Fibroblast of mammary gland (primary cell): ENCODE results near the gene FAM89B.
"Not testable (repeated sequence)": the region's sequence is repeated elsewhere in the genome, so short reads cannot be mapped to it uniquely, and the experiment has no call there.

Source experiments
- DNase-seq: peaks from one replicate; pipeline ENCODE4 v3.0.0-alpha.2; 2010; ENCODE audit warnings: low read depth
- H3K4me3 ChIP-seq: 2 replicates; pipeline ENCODE4 v1.5.1; 2011; ENCODE audit warnings: low read depth, mild to moderate bottlenecking, low read length, moderate library complexity; ENCODE audit not compliant: control insufficient read depth
- TF ChIP-seq, protein P1 (sequence below): conservative IDR thresholded peaks from 2 replicates; pipeline ENCODE4 v1.5.1; 2011; ENCODE audit warnings: low read depth, low read length, inconsistent platforms; ENCODE audit not compliant: control insufficient read depth, insufficient read depth

Gene FAM89B

DNA sequence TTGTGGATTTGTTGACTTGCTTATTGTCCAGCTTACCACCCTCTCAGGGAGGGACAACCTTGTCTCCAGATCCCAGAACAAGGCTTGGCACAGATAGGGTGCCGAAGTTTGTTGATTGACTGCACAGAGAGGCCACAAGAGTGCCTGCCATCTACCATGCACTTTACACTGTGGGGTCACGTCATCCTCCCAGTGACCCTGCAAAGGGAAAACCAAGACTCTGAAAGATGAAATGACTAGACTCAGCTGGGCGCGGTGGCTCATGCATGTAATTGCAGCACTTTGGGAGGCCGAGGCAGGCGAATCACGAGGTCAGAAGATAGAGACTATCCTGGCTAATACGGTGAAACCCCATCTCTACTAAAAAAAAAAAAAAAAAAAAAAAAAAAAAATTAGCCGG, 9.6 kb upstream of the FAM89B start:
- H3K4me3 ChIP-seq, result no peak overlapping the region
- TF ChIP-seq, protein P1, sequence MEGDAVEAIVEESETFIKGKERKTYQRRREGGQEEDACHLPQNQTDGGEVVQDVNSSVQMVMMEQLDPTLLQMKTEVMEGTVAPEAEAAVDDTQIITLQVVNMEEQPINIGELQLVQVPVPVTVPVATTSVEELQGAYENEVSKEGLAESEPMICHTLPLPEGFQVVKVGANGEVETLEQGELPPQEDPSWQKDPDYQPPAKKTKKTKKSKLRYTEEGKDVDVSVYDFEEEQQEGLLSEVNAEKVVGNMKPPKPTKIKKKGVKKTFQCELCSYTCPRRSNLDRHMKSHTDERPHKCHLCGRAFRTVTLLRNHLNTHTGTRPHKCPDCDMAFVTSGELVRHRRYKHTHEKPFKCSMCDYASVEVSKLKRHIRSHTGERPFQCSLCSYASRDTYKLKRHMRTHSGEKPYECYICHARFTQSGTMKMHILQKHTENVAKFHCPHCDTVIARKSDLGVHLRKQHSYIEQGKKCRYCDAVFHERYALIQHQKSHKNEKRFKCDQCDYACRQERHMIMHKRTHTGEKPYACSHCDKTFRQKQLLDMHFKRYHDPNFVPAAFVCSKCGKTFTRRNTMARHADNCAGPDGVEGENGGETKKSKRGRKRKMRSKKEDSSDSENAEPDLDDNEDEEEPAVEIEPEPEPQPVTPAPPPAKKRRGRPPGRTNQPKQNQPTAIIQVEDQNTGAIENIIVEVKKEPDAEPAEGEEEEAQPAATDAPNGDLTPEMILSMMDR, result no peak
- no peak for DNase-seq

DNA sequence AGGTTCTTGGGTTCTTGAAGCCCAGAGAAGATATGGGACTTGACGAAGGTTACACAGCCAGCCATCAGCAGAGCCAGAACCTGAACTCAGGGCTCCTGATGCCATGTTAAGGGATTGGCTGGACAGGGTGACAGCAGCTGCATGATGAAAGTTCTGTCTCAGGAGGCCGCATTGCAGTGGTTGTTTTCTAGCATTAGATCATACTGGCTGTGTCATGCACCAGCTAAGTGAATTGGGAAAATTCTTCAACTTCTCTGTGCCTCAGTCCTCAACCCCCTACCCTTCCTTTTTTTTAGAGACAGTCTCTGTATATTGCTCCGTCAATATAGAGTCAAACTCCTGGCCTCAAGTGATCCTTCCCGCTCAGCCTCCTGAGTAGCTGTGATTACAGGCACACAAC, 8.7 kb upstream of the FAM89B start:
- peak; percentile 29 for DNase-seq
- H3K4me3 ChIP-seq, result no peak overlapping the region
- TF ChIP-seq, protein P1, result no peak

DNA sequence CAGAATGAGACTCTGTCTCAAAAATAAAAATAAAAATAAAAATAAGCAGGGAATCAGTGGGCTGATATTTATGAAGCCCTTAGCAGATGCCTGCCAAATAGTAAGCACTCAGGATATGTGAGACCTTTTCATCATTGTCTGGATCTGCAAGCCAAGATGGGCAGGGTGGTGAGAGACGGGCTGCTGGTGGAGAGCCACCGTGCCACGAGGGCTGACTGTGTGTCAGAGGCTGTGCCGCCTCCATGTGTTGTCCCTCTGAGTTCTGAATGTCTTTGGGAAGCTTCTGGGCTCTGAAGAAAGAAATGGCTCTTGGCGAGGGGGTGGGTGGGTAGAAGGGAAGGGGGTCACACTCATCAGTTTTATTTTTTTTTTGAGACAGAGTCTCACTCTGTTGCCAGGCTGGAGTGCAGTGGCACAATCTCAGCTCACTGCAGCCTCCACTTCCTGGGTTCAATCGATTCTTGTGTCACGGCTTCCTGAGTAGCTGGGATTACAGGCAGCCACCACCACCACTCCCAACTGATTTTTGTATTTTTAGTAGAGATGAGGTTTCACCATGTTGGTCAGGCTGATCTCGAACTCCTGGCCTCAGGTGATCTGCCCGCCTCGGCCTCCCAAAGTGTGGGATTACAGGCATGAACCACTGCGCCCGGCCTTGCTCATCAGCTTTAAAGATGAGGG, 7.3 kb upstream of the FAM89B start:
- DNase-seq, H3K4me3 ChIP-seq: not testable (repeated sequence)

DNA sequence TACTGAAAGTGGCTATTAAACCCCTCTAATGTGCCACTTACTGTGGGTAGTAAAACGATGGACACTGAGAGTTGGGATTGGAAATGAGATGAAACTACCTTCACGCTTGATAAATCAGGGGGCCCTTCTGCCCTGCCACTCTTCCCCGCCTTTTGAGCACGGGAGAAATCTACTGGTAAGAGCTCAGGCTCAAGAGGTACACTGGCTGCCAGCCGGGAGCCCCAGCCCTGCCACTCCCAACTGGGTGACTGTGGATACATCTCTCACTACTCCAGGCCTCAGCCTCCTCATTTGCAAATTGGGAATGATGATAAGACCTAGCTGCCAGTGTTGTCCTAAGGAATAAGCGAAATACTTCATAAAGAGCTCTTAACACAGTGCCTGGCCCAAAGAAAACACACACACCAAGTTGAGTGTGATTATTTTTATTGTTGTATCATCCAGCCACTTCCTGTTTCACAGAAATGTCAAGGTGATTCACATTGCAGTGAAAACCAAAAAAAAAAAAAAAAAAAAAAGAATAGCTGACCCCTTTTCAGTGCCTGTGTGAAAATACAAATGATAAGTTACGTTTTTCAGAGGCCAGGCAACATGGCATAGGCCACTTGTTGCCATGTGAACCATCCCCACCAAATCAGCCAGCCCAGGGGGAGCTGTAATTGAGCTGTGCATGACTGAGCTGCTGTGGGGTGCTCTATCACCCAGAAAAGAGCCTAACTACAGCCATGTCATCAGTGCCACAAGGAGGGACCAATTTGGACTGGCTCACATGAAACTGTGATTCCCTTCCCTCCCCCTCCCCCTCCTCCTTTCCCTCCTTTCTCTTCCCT, 6.5 kb upstream of the FAM89B start:
- no peak overlapping the region for H3K4me3 ChIP-seq
- no peak for DNase-seq
- TF ChIP-seq, protein P1, result no peak

DNA sequence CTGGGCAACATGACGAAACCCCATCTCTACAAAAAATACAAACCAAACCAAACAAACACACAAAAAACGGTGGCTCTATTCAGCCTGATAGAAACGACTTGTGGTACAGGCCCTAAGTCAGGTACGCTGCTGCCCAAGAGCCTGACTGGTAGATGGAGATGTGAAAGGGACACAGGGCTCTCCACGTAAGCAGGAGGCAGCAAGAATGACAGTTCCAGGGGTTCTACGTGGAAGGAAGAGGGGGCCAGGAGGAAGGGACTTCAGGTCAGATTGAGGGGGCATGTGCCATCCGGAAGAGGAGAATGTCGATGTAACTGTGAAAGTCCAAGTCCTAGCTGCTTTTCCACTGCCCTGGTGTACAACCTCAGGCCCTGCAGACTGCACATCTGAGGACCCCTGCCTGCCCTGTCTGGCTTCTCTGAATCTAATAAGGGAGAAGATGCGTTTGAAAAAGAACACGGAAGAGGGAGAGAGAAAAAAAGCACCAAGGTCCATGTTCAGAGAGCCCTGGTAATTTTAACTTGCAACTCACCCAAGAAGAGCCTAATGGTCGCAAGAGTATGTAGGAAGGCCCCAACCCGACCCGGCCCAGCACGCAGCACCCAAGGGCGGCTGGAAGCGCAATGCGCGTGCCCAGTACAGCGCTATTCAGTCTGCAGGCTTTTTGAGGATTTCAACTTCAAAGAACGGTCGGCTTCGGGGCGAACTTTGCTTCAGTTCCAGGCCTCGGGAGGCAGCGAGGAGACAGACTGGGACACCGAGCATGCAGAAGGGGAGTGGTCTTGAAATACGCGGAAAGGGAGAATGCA, 3.0 kb upstream of the FAM89B start:
- TF ChIP-seq, protein P1, result no peak
- H3K4me3 ChIP-seq, result peak overlapping the region; percentile 87
- no peak for DNase-seq

DNA sequence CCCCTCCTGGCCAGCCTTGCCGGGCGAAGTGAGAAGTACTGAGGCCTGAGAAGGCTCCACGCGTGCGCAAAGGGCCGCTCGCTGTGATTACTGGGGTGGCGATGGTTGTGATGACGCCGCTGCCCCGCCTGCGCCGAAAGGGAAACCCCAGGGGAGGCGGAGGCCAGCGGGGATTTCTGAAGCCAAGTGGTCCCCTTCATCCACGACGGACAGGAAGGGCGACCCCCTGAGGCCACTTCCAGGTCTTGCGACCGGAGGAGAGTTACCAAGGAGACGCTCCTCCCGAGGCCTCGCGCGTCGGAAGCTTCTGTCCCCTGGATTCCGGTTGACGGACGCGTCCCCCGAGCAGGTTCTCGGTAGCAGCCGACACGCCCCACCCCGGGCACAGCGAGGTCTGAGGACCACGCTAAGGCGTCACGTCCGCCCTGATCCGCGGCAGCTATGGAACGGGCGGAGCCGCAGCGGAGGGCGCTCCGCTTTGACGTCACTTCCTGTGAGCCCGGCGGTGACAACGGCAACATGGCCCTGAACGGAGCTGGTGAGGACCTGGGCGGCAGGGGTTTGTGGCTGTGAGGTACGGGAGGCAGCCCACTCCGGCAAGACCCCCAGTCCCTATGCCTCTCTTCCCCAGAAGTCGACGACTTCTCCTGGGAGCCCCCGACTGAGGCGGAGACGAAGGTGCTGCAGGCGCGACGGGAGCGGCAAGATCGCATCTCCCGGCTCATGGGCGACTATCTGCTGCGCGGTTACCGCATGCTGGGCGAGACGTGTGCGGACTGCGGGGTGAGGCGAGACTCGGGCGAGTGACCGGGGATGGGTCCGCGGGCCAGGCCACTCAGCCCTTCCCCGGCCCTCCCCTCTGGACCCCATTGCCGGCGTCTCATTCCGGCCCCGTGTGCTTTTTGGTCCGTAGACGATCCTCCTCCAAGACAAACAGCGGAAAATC, 2.1 kb upstream of the FAM89B start, which contains the start of gene ZNRD2:
Gene ZNRD2, plus strand, starts transcription at position 505 of the 946 bp plus-strand sequence. Its CDS starts 15 bp downstream, at position 520.
- H3K4me3 ChIP-seq, result peak within 1 kb of the TSS; percentile 87
- TF ChIP-seq, protein P1, result peak; percentile 26
- peak; percentile 98 for DNase-seq
